PC-9 (cell line): ENCODE data around the gene RUNX1.

Experiments used
- EZH2 ChIP-seq: fragments of 200-600 bp; sonication (generic); IDR thresholded peaks from 2 replicates; pipeline ENCODE4 v1.8.0; 2017; ENCODE audit warnings: antibody characterized with exemption, low read depth
- TF ChIP-seq, protein P1 (sequence below): fragments of 200-600 bp; sonication (generic); conservative IDR thresholded peaks from 2 replicates; pipeline ENCODE4 v1.6.1; 2017; ENCODE audit warnings: mixed run types, antibody characterized with exemption, mild to moderate bottlenecking, moderate library complexity

DNA sequence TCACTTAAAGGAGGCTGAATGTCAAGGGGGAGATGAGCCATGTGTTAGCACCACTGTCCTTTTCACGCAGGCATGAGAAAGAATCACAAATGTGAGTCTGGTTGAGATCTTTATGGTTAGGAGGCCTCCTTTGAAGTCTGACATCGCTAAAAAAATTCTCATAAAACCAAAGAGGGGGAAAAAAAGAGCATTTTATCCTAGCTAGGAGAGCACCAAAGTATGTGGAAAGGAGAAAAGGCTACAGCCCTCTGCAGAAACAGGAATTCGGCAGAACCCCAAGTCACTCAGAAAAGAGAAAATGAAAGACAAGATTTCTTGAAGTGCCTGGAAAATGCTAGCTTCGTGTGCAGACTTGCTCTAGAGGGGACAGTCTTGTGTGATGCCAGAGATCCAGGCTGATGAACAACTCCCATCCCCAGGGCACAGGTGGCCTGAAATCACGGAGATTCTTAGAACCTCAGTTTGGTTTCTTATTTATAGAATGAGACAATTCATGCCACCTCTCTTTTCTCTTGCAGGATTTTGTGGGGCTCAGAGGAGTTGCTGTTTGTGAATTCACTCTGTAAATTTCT is 61.5 kb downstream of the RUNX1 start:
- TF ChIP-seq, protein P1, sequence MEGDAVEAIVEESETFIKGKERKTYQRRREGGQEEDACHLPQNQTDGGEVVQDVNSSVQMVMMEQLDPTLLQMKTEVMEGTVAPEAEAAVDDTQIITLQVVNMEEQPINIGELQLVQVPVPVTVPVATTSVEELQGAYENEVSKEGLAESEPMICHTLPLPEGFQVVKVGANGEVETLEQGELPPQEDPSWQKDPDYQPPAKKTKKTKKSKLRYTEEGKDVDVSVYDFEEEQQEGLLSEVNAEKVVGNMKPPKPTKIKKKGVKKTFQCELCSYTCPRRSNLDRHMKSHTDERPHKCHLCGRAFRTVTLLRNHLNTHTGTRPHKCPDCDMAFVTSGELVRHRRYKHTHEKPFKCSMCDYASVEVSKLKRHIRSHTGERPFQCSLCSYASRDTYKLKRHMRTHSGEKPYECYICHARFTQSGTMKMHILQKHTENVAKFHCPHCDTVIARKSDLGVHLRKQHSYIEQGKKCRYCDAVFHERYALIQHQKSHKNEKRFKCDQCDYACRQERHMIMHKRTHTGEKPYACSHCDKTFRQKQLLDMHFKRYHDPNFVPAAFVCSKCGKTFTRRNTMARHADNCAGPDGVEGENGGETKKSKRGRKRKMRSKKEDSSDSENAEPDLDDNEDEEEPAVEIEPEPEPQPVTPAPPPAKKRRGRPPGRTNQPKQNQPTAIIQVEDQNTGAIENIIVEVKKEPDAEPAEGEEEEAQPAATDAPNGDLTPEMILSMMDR = no peak
- TF ChIP-seq EZH2 = no peak
